ENCODE data around the gene CAMKV. TPM values are rescaled to one million over a fixed set of nuclear protein-coding genes. Genes with fewer than 3 reads are reported as not detected.
A peak's percentile ranks its signal among the peaks of the same experiment; 100 is the strongest.

CAMKV gene
- total and polyA plus RNA-seq, 2 of the 8 experiments (the other 6 are each of a cell fraction or from before 2014, with no cell fraction given) = 56.3 to 66.4 TPM

DNA sequence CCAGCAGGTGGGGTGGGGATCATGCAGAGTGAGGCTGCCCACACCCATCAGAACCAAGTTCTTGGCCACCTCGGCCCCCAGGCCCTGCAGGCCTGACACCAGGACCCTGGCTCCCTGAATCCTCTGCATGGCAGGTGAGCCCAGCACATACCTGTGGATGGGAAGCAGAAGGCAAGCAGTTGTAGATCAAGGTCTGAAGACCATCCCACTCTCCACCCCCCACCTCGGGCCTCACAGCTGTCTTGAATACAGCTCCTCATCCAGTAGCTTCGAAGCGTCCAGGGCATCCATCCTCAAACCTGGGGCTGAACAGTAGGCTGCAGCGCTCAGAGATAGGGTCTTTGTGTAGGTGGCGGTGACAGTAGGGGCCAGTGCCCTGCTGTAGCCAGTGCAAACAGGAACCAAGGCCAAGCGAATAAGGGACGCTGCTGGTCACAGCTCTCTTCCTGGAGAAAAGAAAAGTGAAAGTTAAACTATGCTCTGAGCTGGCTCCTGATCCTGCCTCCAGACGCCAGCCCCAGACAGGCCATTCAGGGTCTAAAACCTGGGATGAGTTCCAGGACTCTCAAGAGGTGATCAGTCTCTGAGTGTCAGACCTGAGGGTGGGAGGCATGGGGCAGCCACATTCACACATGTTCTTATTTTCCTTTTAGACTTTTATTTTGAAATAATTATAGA is 56.1 kb downstream of the CAMKV start, which contains the start of gene UBA7:
Gene UBA7 (minus strand): TSS at position 457 of the 678 bp plus-strand sequence. CDS start 166 bp downstream, at position 291.
- H3K4me3 ChIP-seq (ENCODE audit: extremely low read depth in 1 of 4, insufficient read depth in 2 of 4, low read depth in 3 of 4, low read length in 4 of 4) = no peak within 1 kb of the TSS
- H2BK120ac ChIP-seq (replicated peaks; ENCODE audit: low read depth, low read length) = no peak within 1 kb of the TSS
- no peaks in the 10 kb centered on the region for H3K4me1 ChIP-seq (replicated peaks in 1 of 4; ENCODE audit: control insufficient read depth in 3 of 4, insufficient read depth in 4 of 4, low read length in 3 of 4)
- H3K4ac ChIP-seq (replicated peaks; ENCODE audit: insufficient read length, low read depth, low read length) = no peak within 1 kb of the TSS
- no peaks in the 10 kb centered on the region for H3K36me3 ChIP-seq (ENCODE audit: control insufficient read depth in 2 of 4, insufficient read depth in 4 of 4, low read length in 3 of 4)
- no peaks in the 10 kb centered on the region for H3K79me2 ChIP-seq (ENCODE audit: control insufficient read depth in 1 of 2, insufficient read depth in 2 of 2, low read length in 2 of 2)
- H3K4me2 ChIP-seq (ENCODE audit: insufficient read depth in 1 of 2, low read depth in 2 of 2, low read length in 2 of 2) = no peak within 1 kb of the TSS
- H3K27me3 ChIP-seq (replicated peaks in 1 of 4; ENCODE audit: control insufficient read depth in 3 of 4, extremely low read depth in 1 of 4, insufficient read depth in 3 of 4, low read length in 3 of 4) = peaks cover 0 to 3% (median 0%) of the 10 kb centered on the region in 4 experiments; a peak in 1 of 7 replicates
- H3K18ac ChIP-seq (ENCODE audit: extremely low read depth, low read length) = no peak within 1 kb of the TSS
- H3K14ac ChIP-seq (ENCODE audit: insufficient read length) = no peak within 1 kb of the TSS
- no peak within 1 kb of the TSS for H3K56ac ChIP-seq (replicated peaks; ENCODE audit: insufficient read length, low read depth, low read length)
- CTCF ChIA-PET (ENCODE audit: partially characterized antibody) = interaction anchor here (0.9 to 17.0 kb wide), 6 partner anchors 7 to 112 kb away, joined by 3 to 266 read pairs (median 10); partner anchors contain the start of gene INKA1
- no peaks in the 10 kb centered on the region; the same call in 1 of the 2 replicates for H3K79me1 ChIP-seq (ENCODE audit: low read depth, low read length)
- FAIRE-seq (no peak), DNase-seq (ENCODE audit: low read depth in 1 of 2, low spot score in 2 of 2) (no peak)
- H4K8ac ChIP-seq (ENCODE audit: extremely low read depth, insufficient read depth, low read length) = peak within 1 kb of the TSS; percentile 29; the same call in 1 of the 2 replicates
- H4K91ac ChIP-seq (replicated peaks; ENCODE audit: insufficient read length, low read length) = no peak within 1 kb of the TSS
- no peak within 1 kb of the TSS for H3K9ac ChIP-seq (replicated peaks in 1 of 4; ENCODE audit: extremely low read depth in 1 of 4, low read depth in 3 of 4, low read length in 3 of 4)
- 0 out of 2 replicates have a peak within 1 kb of the TSS, but pooled peaks have one; percentile 0 for H2AFZ ChIP-seq (ENCODE audit: low read length)
- POLR2A ChIA-PET (ENCODE audit: partially characterized antibody) = no interaction called here
- H2AK5ac ChIP-seq (ENCODE audit: low read depth, low read length) = no peak within 1 kb of the TSS
- H2BK5ac ChIP-seq (ENCODE audit: low read depth, low read length) = no peak within 1 kb of the TSS
- no peaks in the 10 kb centered on the region for H3K9me3 ChIP-seq (ENCODE audit: insufficient read depth in 2 of 2, low read depth in 1 of 2, low read length in 1 of 2)
- 89% methylated on average over 9 of the region's 9 CpGs; no CpG with 5 or more reads in 1 of the 2 experiments for WGBS, 2 experiments (ENCODE audit: extremely low coverage in 1 of 2, insufficient coverage in 1 of 2, insufficient read length in 1 of 2, insufficient replicate concordance in 2 of 2, low coverage in 1 of 2, low lambda C conversion rate in 2 of 2, missing lambda C conversion rate in 1 of 2)
- H2BK20ac ChIP-seq (ENCODE audit: low read length) = no peak within 1 kb of the TSS
- no peaks in the 10 kb centered on the region for H3K23me2 ChIP-seq (ENCODE audit: low read depth, low read length)
- 0 out of 2 replicates have a peak within 1 kb of the TSS, but pooled peaks have one; percentile 39 for H2BK12ac ChIP-seq (ENCODE audit: low read depth, low read length)
- H4K5ac ChIP-seq (ENCODE audit: insufficient read length, low read depth, low read length) = no peak within 1 kb of the TSS
- H4K20me1 ChIP-seq (replicated peaks in 1 of 2; ENCODE audit: control insufficient read depth in 1 of 2, insufficient read depth in 2 of 2, low read length in 2 of 2) = no peaks in the 10 kb centered on the region
- H2BK15ac ChIP-seq (ENCODE audit: low read length) = no peak within 1 kb of the TSS
- no peak within 1 kb of the TSS for H3K23ac ChIP-seq (ENCODE audit: insufficient read length)
- no peak within 1 kb of the TSS for H3K27ac ChIP-seq (ENCODE audit: low read depth, low read length)
- TF ChIP-seq KDM1A (IDR thresholded peaks at IDR 0.05; ENCODE audit: borderline replicate concordance, low read length) (no peak), NRF1 (IDR thresholded peaks at IDR 0.05; ENCODE audit: low read depth, low read length) (no peak), TEAD4 (IDR thresholded peaks at IDR 0.05; ENCODE audit: low read depth, low read length) (no peak), TAF7 (optimal IDR thresholded peaks at IDR 0.05; ENCODE audit: borderline replicate concordance, low read depth, low read length) (no peak), RFX5 (IDR thresholded peaks at IDR 0.05; ENCODE audit: borderline replicate concordance, low read depth, low read length) (no peak), CHD1 (IDR thresholded peaks at IDR 0.05; ENCODE audit: low read depth, low read length) (no peak), EZH2 (IDR thresholded peaks at IDR 0.05; ENCODE audit: low read depth, low read length, severe bottlenecking) (no peak), RAD21 (IDR thresholded peaks at IDR 0.05 in 1 of 2, conservative IDR thresholded peaks at IDR 0.05 in 1 of 2; ENCODE audit: low read depth in 2 of 2, low read length in 2 of 2) (no peak), BCL11A (IDR thresholded peaks at IDR 0.05; ENCODE audit: low read depth in 2 of 2, low read length in 2 of 2) (no peak), SUZ12 (IDR thresholded peaks at IDR 0.05; ENCODE audit: low read length) (no peak), POU5F1 (IDR thresholded peaks at IDR 0.05; ENCODE audit: low read depth, low read length) (no peak)
- TF ChIP-seq, protein P1, sequence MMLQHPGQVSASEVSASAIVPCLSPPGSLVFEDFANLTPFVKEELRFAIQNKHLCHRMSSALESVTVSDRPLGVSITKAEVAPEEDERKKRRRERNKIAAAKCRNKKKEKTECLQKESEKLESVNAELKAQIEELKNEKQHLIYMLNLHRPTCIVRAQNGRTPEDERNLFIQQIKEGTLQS (IDR thresholded peaks at IDR 0.05; ENCODE audit: insufficient read depth, low read depth, low read length) = no peak
